Ammon's horn (tissue), 1 donor: ENCODE measurements around the gene CLCN6.

Experiments used
- DNase-seq: peaks from one replicate; pipeline ENCODE4 v3.0.0-alpha.2; 2016; ENCODE audit warnings: low spot score

The CLCN6 gene, protein sequence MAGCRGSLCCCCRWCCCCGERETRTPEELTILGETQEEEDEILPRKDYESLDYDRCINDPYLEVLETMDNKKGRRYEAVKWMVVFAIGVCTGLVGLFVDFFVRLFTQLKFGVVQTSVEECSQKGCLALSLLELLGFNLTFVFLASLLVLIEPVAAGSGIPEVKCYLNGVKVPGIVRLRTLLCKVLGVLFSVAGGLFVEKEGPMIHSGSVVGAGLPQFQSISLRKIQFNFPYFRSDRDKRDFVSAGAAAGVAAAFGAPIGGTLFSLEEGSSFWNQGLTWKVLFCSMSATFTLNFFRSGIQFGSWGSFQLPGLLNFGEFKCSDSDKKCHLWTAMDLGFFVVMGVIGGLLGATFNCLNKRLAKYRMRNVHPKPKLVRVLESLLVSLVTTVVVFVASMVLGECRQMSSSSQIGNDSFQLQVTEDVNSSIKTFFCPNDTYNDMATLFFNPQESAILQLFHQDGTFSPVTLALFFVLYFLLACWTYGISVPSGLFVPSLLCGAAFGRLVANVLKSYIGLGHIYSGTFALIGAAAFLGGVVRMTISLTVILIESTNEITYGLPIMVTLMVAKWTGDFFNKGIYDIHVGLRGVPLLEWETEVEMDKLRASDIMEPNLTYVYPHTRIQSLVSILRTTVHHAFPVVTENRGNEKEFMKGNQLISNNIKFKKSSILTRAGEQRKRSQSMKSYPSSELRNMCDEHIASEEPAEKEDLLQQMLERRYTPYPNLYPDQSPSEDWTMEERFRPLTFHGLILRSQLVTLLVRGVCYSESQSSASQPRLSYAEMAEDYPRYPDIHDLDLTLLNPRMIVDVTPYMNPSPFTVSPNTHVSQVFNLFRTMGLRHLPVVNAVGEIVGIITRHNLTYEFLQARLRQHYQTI

DNA sequence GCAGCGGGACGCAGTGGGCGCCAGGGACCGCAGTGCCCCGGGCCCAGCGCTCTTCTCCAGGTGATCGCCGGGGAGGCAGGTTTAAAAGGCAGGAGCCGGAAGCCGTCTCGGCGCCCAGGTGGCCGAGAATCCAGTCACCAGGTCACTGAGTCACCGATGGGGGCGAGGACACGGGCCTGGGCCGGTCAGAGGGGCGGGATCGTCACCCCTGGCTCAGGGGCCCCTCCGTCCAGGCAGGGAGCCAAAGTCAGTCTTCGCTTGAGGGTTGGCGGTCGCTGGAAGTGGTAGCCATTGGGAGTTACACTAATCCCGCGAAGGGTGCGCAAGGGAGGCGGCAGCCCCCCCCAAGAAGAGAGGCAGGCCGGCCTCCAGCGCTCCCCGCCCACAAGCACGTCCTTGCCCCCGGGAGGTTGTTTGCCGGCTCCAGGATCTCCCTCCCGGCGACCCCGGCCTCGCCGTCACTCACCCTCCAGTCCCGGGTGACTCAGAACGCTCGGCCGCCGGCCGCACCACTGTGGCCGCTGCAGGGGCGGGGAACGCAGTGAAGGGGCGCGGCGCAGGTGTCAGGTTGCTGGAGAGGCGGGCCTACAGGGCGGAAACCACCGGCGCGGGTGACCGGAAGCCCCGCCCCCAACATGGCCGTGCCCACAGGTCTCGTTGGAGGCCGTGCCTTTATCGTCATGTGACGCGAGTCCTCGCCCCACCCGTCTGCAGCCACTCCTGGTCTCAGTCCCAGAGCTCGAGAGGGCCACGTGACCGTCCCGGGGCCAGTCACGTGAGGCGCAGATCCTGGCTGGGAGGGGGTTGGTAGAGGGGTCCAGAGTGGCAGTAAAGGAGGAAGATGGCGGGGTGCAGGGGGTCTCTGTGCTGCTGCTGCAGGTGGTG is at the start of gene CLCN6, which contains the start of gene MTHFR:
TSS of gene CLCN6 (plus strand) at position 770 of the 885 bp plus-strand sequence. CDS start at position 842, 72 bp downstream.
TSS of gene MTHFR (minus strand) at position 543 of the 885 bp plus-strand sequence. CDS start 2,848 bp downstream, outside the sequence.
- DNase-seq: peak; percentile 99

DNA sequence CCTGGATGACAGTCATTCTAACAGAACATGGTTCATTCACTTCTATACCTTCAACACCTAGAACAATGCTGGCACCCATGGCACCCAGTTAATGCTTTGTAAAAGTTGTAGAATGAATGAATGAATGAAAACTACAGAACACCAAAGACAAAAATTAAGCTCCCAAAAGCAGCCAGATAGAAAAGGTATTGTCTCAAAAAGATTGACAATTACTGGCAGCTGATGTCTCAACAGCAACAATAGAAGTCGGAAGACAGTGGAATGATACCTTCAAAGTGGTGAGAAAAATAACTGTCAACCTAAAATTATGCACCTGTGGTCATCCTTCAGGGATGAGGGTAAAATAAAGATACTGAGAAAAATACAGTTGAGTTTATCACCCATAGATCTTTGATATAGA is 48.9 kb upstream of the CLCN6 start:
- no peak for DNase-seq

DNA sequence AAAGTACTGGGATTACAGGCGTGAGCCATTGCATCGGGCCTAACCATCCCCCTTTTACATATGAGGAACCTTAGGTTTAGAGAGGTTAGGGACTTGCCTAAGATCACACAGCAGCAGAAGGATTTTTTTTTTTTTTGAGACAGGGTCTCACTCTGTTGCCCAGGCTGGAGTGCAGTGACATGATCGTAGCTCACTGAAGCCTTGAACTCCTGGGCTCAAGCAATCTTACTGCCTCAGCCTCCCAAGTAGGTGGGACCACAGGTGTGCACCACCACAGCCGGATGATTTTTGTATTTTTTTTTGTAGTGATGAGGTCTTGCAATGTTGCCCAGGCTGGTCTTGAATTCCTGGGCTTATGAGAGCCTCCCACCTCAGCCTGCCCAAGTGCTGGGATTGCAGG is 46.2 kb upstream of the CLCN6 start:
- no peak for DNase-seq

DNA sequence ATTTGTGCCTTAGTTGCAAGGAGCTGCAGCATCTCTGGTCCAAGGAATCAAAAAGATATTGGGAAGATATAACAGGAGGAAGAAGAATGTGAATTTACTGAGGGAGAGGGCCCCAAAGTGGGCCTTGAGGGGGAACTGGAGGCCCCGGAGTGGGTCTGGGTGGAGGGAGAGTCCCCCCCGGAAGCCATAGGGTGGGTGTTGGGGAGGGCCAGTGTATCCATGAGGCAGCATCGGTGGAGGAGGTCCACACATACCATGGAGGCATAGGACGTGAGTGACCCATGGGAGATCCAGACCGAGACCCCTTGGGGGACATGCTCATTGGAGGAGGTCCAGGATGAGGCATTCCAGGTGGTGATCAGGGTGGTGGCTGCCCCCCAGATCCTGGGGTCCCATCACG is 44.7 kb upstream of the CLCN6 start:
- DNase-seq: no peak

DNA sequence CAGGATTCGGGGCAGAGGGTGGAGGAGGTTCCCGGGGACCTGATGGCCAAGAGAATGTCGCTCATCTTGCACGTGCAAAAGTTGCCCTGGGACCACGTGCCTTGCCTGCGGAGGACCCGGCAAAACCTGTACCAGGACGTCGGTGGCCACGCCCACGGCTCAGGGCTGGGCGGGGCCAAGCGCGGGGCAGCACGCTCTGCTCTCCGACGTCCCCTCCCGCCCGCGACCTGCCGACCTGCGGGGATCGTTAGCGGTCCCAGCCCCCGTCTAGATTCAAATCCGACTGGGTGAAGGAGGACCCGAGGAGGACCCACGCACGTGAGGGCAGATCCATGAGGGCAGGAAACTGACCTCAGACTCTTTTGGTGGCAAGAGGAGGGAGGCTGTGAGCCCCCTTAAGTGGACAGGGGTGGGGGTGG is 44.0 kb upstream of the CLCN6 start, which contains the start of gene C1orf167:
TSS of gene C1orf167 (plus strand) at position 206 of the 419 bp plus-strand sequence. CDS start 2,208 bp downstream, outside the sequence.
- no peak for DNase-seq

DNA sequence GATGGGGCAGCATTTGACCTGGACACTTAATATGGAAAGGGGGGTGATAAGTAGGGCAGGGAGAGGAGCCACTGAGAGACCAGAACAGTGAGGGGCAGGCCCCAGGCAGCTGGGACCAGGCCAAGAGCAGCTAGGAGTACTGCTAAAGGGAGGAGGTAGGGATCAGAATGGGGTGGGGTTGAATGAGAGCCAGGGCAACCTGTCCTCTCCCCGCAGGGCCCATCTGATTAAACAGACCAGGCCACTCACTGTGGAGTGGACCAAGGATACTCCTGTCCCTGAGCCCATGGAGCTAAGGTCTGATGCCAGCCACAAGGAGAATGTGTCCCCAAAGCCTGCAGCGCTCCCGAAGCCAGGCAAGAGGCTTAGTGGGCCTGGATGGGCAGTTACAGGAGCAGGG is 41.9 kb upstream of the CLCN6 start:
- no peak for DNase-seq

DNA sequence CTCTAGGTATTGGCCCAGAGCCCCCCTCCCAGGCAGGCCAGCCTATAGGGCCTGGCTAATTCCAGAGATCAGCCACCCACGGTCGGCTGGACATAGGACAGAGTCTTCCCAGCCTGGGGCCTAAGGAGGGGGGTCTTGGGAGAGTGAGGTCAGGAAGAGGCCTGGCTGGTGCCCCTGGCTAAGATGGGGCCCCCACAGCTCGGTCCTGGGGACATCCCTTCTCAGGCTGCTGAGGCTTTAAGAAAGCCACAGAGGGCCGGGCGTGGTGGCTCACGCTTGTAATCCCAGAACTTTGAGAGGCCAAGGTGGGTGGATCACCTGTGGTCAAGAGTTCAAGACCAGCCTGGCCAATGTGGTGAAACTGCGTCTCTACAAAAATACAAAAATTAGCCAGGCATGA is 41.5 kb upstream of the CLCN6 start:
- no peak for DNase-seq

DNA sequence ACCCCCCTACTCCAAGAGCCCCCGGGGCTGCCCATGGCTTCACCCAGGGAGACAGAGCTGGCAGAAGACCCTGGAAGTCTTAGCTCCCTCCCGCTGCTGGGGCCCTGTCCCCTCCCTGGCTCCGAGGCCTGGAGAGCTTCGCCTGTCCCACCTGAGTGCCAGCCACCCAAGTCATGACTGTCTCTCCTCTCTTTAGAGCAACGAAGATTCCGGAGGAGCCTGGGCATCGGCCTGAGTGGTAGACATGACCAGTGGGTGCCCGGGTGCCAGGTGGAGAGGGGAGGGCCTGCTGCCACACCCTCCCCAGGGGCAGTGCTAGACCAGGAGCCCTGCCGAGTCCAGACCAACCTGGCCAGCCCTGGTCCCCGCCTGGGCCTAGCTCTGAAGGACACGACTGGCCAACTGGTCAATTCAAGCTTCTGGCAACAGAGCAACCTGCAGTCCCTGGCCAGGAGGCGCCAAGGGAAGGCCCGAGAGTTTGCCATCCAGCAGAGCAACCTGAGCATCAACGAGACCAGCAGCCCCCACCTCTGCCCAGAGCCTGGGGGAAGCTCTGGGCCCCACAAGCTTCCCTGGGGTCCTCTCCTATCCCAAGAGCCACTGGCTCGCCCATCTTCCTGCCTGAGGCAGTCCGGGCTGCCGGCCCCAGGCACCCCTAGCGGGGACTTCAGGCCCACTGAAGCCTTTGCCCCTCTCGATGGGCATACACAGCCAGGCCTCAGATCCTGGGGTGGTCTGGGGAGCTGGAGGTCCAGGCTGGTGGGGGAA is 40.1 kb upstream of the CLCN6 start:
- no peak for DNase-seq

DNA sequence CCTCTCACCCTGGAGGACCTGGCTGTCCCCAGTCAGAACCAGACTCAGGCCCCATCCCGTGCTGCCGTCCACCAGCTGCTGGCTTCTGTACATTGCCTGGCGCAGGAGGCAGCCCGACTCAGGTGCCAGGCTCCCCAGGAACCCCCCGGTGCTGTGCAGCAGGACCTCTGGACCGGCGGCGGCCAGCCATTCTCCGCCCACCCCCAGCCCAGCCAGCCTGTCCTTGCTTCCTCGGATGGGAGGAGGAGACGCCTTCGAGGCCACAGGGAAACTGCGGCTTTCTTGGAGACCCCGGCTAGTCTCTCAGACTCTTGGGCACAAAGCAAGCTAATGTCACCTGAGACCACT is 39.6 kb upstream of the CLCN6 start:
- DNase-seq: no peak

DNA sequence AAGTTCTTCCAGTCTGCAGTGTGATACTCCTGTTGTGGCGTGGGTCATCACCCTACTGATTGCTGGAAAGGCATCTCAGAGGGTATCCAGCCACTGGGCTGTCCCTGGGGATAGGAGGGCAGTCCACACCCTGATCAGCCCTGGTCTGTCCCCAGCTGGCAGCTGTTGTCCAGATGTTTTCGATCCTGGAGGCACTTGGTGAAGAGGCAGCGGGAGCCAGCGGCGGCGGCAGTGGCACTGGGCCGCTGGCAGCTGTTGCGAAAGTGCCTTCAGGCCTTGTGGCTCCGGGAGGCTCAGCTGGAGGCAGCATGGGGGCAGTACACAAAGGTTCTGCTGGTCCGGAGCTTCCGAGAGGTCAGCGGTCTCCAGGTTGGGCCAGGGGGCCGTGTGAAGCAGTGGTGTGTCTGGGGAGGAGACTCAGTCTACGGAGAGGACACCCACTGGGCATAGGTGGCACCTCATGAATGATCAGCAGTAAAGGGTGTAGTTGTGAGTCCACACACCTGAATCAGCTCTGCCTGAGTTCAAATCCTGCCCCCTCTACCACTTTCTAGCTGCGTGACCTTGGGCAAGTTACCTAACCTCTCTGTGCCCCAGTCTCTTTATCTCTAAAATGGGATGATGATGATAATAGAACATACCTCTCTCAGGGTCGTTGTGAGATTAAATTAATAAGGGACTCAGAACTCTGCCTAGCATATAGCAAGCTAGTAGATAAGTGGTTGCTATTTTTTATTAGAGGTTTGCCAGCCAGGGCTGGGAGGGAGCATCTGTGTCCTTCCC is 37.9 kb upstream of the CLCN6 start:
- DNase-seq: no peak

DNA sequence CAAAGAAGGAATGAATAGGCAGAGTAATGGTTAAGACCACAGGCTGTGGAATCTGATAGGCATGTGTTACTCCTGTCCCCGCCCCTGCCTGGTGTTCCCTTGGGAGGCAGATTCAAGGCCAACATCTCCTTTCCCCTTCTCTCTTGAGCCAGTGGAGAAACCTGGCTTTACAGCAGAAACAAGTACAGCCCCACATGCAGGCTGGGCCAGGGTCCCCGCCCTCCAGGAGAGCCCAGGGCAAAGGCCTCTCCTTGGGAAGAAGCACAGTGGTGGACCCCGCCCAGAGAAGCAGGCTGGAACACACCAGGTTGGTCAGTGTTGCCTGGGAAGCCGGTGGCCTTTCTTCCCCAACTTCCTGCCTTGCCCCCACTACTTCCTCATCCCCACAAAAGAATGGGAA is 37.2 kb upstream of the CLCN6 start:
- no peak for DNase-seq

DNA sequence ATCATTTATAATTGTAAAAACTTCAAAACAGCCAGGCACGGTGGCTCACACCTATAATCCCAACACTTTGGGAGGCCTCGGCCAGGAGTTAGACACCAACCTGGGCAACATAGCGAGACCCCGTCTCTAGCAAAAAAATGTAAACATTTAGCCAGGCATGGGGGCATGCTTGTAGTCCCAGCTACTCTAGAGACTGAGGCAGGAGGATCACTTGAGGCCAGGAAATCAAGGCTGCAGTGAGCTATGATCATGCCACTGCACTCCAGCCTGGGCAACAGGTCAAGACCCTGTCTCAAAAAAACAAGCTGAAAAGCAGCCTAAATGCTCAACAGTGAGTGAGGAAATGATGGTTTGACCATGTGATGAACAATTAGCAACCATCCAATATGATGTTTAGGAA is 36.7 kb upstream of the CLCN6 start:
- no peak for DNase-seq

DNA sequence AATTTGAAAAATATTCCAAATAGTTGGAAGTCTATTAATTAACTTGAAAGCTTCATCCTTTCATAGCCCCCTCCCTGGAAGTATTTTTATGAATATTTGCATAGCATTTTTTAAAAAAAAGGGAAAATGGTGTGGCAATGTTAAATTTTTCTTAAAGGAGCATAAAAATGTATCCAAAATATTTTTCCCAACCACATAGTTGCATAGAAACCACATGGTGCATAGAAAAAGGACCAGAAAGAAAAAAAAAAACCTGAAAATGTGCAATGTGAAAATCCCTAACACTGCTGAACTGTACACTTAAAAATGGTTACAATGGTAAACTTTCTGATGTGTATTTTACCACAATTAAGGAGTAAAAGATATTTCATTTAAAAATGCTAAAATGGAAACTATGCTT is 36.0 kb upstream of the CLCN6 start:
- no peak for DNase-seq

DNA sequence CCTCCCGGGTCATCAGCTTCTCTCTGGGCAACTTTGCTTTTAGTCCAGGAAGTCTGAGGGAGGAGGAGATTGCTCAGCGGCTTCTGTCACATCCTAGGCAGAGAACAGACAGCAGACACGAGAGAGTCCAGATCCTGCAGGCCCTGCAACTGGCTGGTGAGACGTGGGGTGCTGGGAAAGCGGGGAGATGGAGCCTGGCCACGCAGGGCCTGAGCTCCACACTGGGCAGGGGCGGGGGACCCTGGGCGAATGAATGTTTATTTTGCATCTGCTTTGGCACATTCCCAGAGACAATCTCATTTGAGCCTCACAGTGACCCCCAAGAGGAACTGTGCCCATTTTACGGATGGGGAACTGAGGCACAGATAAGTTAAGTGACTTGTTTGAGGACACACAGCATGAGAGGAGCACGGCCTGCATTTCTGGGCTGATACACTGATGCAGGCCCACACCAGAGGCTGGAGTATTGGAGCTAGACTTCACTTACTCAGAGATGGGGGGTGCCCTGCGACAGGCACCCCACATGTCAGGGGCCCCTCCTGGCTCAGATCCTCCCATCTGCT is 34.4 kb upstream of the CLCN6 start:
- DNase-seq: no peak

DNA sequence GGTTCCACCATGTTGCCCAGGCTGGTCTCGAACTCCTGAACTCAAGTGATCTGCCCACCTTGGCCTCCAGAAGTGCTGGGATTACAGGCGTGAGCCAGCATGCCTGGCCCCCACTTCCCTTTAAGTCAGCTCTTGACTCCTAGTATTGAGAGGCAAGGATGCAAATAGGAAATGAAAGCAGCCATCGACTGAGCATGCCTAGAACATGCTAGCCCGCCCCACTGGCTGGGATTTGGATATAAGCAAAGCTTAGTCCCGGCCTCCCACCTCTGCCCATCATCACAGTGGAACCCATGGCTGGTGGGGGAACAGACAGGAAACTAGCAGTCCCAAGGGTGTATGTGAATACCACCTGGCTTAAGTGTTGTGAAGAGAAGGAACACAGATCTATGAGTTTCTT is 33.5 kb upstream of the CLCN6 start:
- no peak for DNase-seq

DNA sequence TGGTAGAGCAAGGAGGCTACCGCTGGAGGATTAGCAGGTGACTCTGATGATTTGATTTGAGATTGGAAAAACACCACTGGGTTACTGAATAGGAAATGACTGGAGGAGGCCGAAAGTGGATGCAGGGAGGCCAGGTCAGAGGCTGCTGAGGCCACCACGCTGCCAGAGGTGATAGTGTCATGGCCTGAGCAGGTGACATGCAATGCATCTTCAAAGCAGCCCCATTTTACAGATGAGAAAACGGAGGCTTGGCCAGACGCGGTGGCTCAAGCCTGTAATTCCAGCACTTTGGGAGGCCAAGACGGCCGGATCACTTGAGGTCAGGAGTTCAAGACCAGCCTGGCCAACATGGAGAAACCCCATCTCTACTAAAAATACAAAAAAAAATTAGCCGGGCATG is 31.2 kb upstream of the CLCN6 start:
- DNase-seq: no peak

DNA sequence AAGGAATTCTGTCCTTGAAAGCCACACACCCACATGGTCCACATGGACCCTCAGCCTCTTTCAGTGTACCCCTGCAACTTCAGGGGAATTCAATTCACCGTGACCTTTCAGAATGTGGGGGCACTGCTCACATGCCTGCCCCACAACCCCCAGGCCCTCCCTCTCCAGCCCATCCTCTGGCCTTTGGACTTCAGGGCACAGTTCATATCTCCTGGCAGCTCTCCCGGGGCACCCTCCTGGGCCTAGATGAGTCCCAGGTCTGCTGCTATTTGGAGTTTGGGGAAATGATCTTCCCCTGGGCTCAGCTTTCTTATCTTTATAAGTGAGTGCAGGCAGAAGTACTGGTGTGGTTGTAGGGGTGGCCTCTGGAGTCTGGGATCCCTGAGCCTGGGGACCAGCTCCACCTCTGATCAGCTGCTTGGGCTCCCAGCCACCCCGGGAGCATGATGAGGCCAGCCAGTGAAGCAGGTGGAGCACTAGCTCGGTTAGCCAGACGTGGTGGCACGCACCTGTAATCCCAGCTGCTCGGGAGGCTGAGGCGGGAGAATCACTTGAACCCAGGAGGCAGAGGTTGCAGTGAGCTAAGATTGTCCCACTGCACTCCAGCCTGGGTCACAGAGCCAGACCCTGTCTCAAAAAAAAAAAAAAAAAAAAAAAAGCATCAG is 28.2 kb upstream of the CLCN6 start:
- DNase-seq: no peak

DNA sequence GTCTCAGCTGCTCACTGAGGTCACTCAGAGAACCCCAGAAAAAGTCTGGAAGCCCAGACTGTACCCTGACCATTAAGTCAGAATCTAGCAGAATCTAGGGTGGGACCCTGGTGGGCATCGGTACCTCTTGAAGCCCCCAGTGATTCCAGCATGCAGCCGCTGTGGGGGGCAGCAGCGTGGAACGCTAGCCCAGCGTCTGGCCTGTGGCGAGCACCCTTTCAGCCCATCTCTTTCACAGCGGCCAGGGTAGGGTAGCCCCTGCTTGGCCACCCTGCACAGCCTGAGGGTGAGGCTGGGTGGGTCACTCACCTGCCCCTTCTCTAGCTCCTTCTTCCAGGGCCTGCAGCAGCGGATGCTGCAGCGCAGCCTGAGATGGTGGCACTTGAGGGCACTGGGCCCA is 27.7 kb upstream of the CLCN6 start:
- DNase-seq: no peak

DNA sequence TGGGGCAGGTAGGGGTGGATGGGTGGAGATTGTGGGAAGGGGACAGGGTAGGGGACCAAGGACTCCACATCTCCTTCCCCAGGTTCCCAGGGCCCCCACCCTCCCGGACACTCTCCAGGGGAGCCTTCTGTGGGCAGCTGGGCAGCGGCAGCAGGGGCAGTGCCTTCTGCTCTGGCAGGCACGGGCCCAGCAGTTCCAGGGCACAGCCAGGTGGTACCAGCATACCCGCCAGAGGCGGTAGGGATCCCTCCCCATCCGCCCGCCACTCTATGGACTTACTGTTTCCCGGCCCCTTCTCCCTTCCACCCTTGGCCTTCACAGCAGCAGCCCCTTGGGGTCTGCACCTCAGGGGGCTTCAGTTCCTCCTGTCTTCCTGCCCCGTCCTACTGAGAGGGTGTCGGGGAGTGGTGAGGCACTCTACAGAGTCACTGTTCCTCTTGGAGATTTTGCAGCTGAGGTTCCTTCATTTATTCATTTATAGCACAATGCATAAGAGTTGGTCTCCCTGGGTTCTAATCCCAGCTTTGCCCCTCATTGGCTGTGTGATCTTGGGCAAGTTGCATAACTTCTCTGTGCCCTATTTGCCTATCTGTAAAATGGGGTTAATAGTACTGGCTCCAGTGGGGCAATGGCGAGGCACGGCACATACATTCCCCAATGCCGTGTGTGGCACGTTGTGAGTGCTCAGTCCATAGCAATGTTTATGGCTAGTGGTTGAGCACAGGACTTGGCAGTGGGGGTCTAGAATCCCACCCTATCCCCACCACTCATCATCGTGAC is 27.0 kb upstream of the CLCN6 start:
- DNase-seq: no peak
